Measurements from ENCODE around the gene TGFBR2.

GRCh38 chr3:30708472-30708871 is 102.1 kb downstream of the TGFBR2 start:
- TF ChIP-seq CTCF (IDR thresholded peaks at IDR 0.05) (no peak), POLR2A (IDR thresholded peaks at IDR 0.05) (no peak)
